RKO (cell line): Measurements from ENCODE around the gene ME3.
A peak's percentile ranks its signal among the peaks of the same experiment; 100 is the strongest.

Experiments
- DNase-seq: peaks from one replicate; pipeline ENCODE4 v3.0.0-alpha.2; 2016; ENCODE audit warnings: low spot score

Gene ME3

GRCh38 chr11:86514453-86514852 is 158.0 kb downstream of the ME3 start:
- no peak for DNase-seq

GRCh38 chr11:86513746-86514373 is 158.6 kb downstream of the ME3 start:
- no peak for DNase-seq

GRCh38 chr11:86513138-86513537 is 159.3 kb downstream of the ME3 start:
- no peak for DNase-seq

GRCh38 chr11:86511086-86511551 is 161.3 kb downstream of the ME3 start:
- peak; percentile 52 for DNase-seq

- no peak for DNase-seq
Measured at GRCh38 chr11:86510674-86511073, 161.7 kb downstream of the ME3 start.

- DNase-seq, result no peak
Measured at GRCh38 chr11:86510097-86510496, 162.3 kb downstream of the ME3 start.

GRCh38 chr11:86509588-86509974 is 162.8 kb downstream of the ME3 start:
- no peak for DNase-seq

GRCh38 chr11:86508604-86509587 is 163.5 kb downstream of the ME3 start:
- DNase-seq, result peak; percentile 21

- no peak for DNase-seq
Measured at GRCh38 chr11:86507249-86507845, 165.1 kb downstream of the ME3 start.

- DNase-seq, result no peak
Measured at GRCh38 chr11:86506235-86506634, 166.2 kb downstream of the ME3 start.

- no peak for DNase-seq
Measured at GRCh38 chr11:86503131-86503530, 169.3 kb downstream of the ME3 start.

- DNase-seq, result no peak
Measured at GRCh38 chr11:86502137-86502642, 170.2 kb downstream of the ME3 start.

GRCh38 chr11:86500500-86501140 is 171.8 kb downstream of the ME3 start:
- no peak for DNase-seq

- no peak for DNase-seq
Measured at GRCh38 chr11:86499723-86500129, 172.7 kb downstream of the ME3 start.

- DNase-seq, result no peak
Measured at GRCh38 chr11:86497836-86498235, 174.6 kb downstream of the ME3 start.

- DNase-seq, result no peak
Measured at GRCh38 chr11:86497310-86497709, 175.1 kb downstream of the ME3 start.

GRCh38 chr11:86495351-86495750 is 177.1 kb downstream of the ME3 start:
- DNase-seq, result no peak

- no peak for DNase-seq
Measured at GRCh38 chr11:86492370-86493010, 179.9 kb downstream of the ME3 start.

- no peak for DNase-seq
Measured at GRCh38 chr11:86491027-86491426, 181.4 kb downstream of the ME3 start.

GRCh38 chr11:86490582-86490981 is 181.8 kb downstream of the ME3 start:
- no peak for DNase-seq

GRCh38 chr11:86489442-86489841 is 183.0 kb downstream of the ME3 start:
- no peak for DNase-seq

GRCh38 chr11:86488553-86488952 is 183.9 kb downstream of the ME3 start:
- DNase-seq, result no peak
